ENCODE measurements around the gene RNF151.

The RNF151 gene

GRCh38 chr16:1945559-1946391 is 20.9 kb upstream of the RNF151 start:
- Histone ChIP-seq H3K79me2 (ENCODE audit: low read length) (peaks cover 19% of the 10 kb centered on the region), H3K27ac (ENCODE audit: low read length) (no peak overlapping the region), H3K36me3 (replicated peaks; ENCODE audit: low read depth, low read length) (peaks cover 5% of the 10 kb centered on the region), H3K9ac (ENCODE audit: low read length) (no peak overlapping the region), H4K20me1 (ENCODE audit: insufficient read depth, low read length) (peaks cover 9% of the 10 kb centered on the region), H2AFZ (ENCODE audit: low read depth, low read length) (no peak overlapping the region), H3K4me2 (ENCODE audit: low read length) (no peak overlapping the region), H3K4me1 (ENCODE audit: low read length) (peaks cover 21% of the 10 kb centered on the region), H3K9me3 (ENCODE audit: insufficient read depth, low read length) (no peaks in the 10 kb centered on the region), H3K4me3 (ENCODE audit: low read length) (no peak overlapping the region), H3K27me3 (ENCODE audit: low read depth, low read length) (no peaks in the 10 kb centered on the region)
- no peak for TF ChIP-seq CTCF (IDR thresholded peaks at IDR 0.05; ENCODE audit: low read depth, low read length)
- TF ChIP-seq EZH2phosphoT487 (IDR thresholded peaks at IDR 0.05; ENCODE audit: low read depth) = no peak

- H3K27ac ChIP-seq (ENCODE audit: low read length) = no peak overlapping the region
- no peaks in the 10 kb centered on the region for H3K9me3 ChIP-seq (ENCODE audit: insufficient read depth, low read length)
- peaks cover under 1% of the 10 kb centered on the region; the same call in 1 of the 2 replicates for H4K20me1 ChIP-seq (ENCODE audit: insufficient read depth, low read length)
- peaks cover 11% of the 10 kb centered on the region for H3K4me1 ChIP-seq (ENCODE audit: low read length)
- TF ChIP-seq EZH2phosphoT487 (IDR thresholded peaks at IDR 0.05; ENCODE audit: low read depth) (no peak), CTCF (IDR thresholded peaks at IDR 0.05; ENCODE audit: low read depth, low read length) (no peak)
- no peak overlapping the region for H3K4me2 ChIP-seq (ENCODE audit: low read length)
- no peak overlapping the region for H3K9ac ChIP-seq (ENCODE audit: low read length)
- no peaks in the 10 kb centered on the region for H3K27me3 ChIP-seq (ENCODE audit: low read depth, low read length)
- no peaks in the 10 kb centered on the region for H3K36me3 ChIP-seq (replicated peaks; ENCODE audit: low read depth, low read length)
- peaks cover 13% of the 10 kb centered on the region for H3K79me2 ChIP-seq (ENCODE audit: low read length)
- H3K4me3 ChIP-seq (ENCODE audit: low read length) = no peak overlapping the region
- H2AFZ ChIP-seq (ENCODE audit: low read depth, low read length) = no peak overlapping the region
These were observed 19.9 kb upstream of the RNF151 start for GRCh38 chr16:1946495-1947368.

GRCh38 chr16:1947369-1947670 is 19.3 kb upstream of the RNF151 start:
- Histone ChIP-seq H3K79me2 (ENCODE audit: low read length) (peaks cover 7% of the 10 kb centered on the region), H3K9ac (ENCODE audit: low read length) (no peak overlapping the region), H3K9me3 (ENCODE audit: insufficient read depth, low read length) (no peaks in the 10 kb centered on the region), H3K36me3 (replicated peaks; ENCODE audit: low read depth, low read length) (no peaks in the 10 kb centered on the region), H3K4me2 (ENCODE audit: low read length) (no peak overlapping the region), H3K4me1 (ENCODE audit: low read length) (peaks cover 6% of the 10 kb centered on the region), H2AFZ (ENCODE audit: low read depth, low read length) (no peak overlapping the region), H3K4me3 (ENCODE audit: low read length) (no peak overlapping the region), H3K27ac (ENCODE audit: low read length) (no peak overlapping the region), H4K20me1 (ENCODE audit: insufficient read depth, low read length) (no peaks in the 10 kb centered on the region), H3K27me3 (ENCODE audit: low read depth, low read length) (no peaks in the 10 kb centered on the region)
- TF ChIP-seq EZH2phosphoT487 (IDR thresholded peaks at IDR 0.05; ENCODE audit: low read depth) (no peak), CTCF (IDR thresholded peaks at IDR 0.05; ENCODE audit: low read depth, low read length) (no peak)

GRCh38 chr16:1949507-1949906 is 17.1 kb upstream of the RNF151 start:
- Histone ChIP-seq H3K27me3 (ENCODE audit: low read depth, low read length) (no peaks in the 10 kb centered on the region), H4K20me1 (ENCODE audit: insufficient read depth, low read length) (no peaks in the 10 kb centered on the region), H3K4me2 (ENCODE audit: low read length) (no peak overlapping the region), H3K79me2 (ENCODE audit: low read length) (no peaks in the 10 kb centered on the region), H3K27ac (ENCODE audit: low read length) (no peak overlapping the region), H3K4me3 (ENCODE audit: low read length) (no peak overlapping the region), H3K4me1 (ENCODE audit: low read length) (no peaks in the 10 kb centered on the region), H3K9me3 (ENCODE audit: insufficient read depth, low read length) (no peaks in the 10 kb centered on the region), H3K36me3 (replicated peaks; ENCODE audit: low read depth, low read length) (no peaks in the 10 kb centered on the region), H2AFZ (ENCODE audit: low read depth, low read length) (no peak overlapping the region), H3K9ac (ENCODE audit: low read length) (no peak overlapping the region)
- TF ChIP-seq EZH2phosphoT487 (IDR thresholded peaks at IDR 0.05; ENCODE audit: low read depth) (no peak), CTCF (IDR thresholded peaks at IDR 0.05; ENCODE audit: low read depth, low read length) (no peak)

All from OCI-LY3 (cell line).